ENCODE measurements around the gene RET.

The RET gene

GRCh38 chr10:43064331-43065075 is 12.4 kb upstream of the RET start:
- POLR2A ChIA-PET: no interaction called here
- DNase-seq (ENCODE audit: low read depth, low spot score): no peak
- no peak overlapping the region for H3K4me3 ChIP-seq (ENCODE audit: low read depth, low read length)
- CTCF ChIA-PET: no interaction called here
- TF ChIP-seq CTCF (IDR thresholded peaks at IDR 0.05; ENCODE audit: insufficient read depth, low read length, missing control alignments): no peak

- CTCF ChIA-PET: no interaction called here
- no peak overlapping the region for H3K4me3 ChIP-seq (ENCODE audit: low read depth, low read length)
- no peak for TF ChIP-seq CTCF (IDR thresholded peaks at IDR 0.05; ENCODE audit: insufficient read depth, low read length, missing control alignments)
- POLR2A ChIA-PET: no interaction called here
- no peak for DNase-seq (ENCODE audit: low read depth, low spot score)
Measured at GRCh38 chr10:43065234-43065633, 11.6 kb upstream of the RET start.

- no peak overlapping the region for H3K4me3 ChIP-seq (ENCODE audit: low read depth, low read length)
- DNase-seq (ENCODE audit: low read depth, low spot score): no peak
- no peak for TF ChIP-seq CTCF (IDR thresholded peaks at IDR 0.05; ENCODE audit: insufficient read depth, low read length, missing control alignments)
- ChIA-PET CTCF (no interaction called here), POLR2A (no interaction called here)
Measured at GRCh38 chr10:43065761-43066160, 11.1 kb upstream of the RET start.

- POLR2A ChIA-PET: no interaction called here
- no peak overlapping the region for H3K4me3 ChIP-seq (ENCODE audit: low read depth, low read length)
- TF ChIP-seq CTCF (IDR thresholded peaks at IDR 0.05; ENCODE audit: insufficient read depth, low read length, missing control alignments): no peak
- CTCF ChIA-PET: no interaction called here
- no peak for DNase-seq (ENCODE audit: low read depth, low spot score)
Measured at GRCh38 chr10:43066481-43066880, 10.4 kb upstream of the RET start.

- H3K4me3 ChIP-seq (ENCODE audit: low read depth, low read length): no peak overlapping the region
- ChIA-PET POLR2A (no interaction called here), CTCF (no interaction called here)
- DNase-seq (ENCODE audit: low read depth, low spot score): no peak
- TF ChIP-seq CTCF (IDR thresholded peaks at IDR 0.05; ENCODE audit: insufficient read depth, low read length, missing control alignments): no peak
Measured at GRCh38 chr10:43067391-43068135, 9.3 kb upstream of the RET start.

- CTCF ChIA-PET: no interaction called here
- TF ChIP-seq CTCF (IDR thresholded peaks at IDR 0.05; ENCODE audit: insufficient read depth, low read length, missing control alignments): no peak
- POLR2A ChIA-PET: no interaction called here
- no peak overlapping the region for H3K4me3 ChIP-seq (ENCODE audit: low read depth, low read length)
- DNase-seq (ENCODE audit: low read depth, low spot score): no peak
Measured at GRCh38 chr10:43068136-43068395, 8.8 kb upstream of the RET start.
